Raji (cell line): ENCODE data around the gene NCOA7.

ENCODE experiments used
- POLR2A ChIP-seq: IDR thresholded peaks from 2 replicates; pipeline ENCODE4 v1.6.1; 2011; ENCODE audit warnings: low read depth, low read length, control low read depth; ENCODE audit not compliant: insufficient read depth

NCOA7 gene

GRCh38 chr6:125773387-125774341 is 17.1 kb upstream of the NCOA7 start:
- no peak for TF ChIP-seq POLR2A

GRCh38 chr6:125779924-125780539 is 10.7 kb upstream of the NCOA7 start:
- no peak for TF ChIP-seq POLR2A

- peak; percentile 91 for TF ChIP-seq POLR2A
Measured at GRCh38 chr6:125780540-125781313, 10.0 kb upstream of the NCOA7 start.

GRCh38 chr6:125781314-125781868 is 9.4 kb upstream of the NCOA7 start:
- TF ChIP-seq POLR2A = no peak

GRCh38 chr6:125784365-125784764 is 6.4 kb upstream of the NCOA7 start:
- no peak for TF ChIP-seq POLR2A

GRCh38 chr6:125787791-125788190 is 3.0 kb upstream of the NCOA7 start:
- TF ChIP-seq POLR2A = no peak

- no peak for TF ChIP-seq POLR2A
Measured at GRCh38 chr6:125789167-125789566, 1.6 kb upstream of the NCOA7 start.

GRCh38 chr6:125789576-125790357 is 993 bp upstream of the NCOA7 start:
- TF ChIP-seq POLR2A = no peak

GRCh38 chr6:125791151-125791819 is 525 bp downstream of the NCOA7 start:
- TF ChIP-seq POLR2A = no peak

- no peak for TF ChIP-seq POLR2A
Measured at GRCh38 chr6:125791820-125792165, 1.0 kb downstream of the NCOA7 start.

- no peak for TF ChIP-seq POLR2A
Measured at GRCh38 chr6:125792172-125792571, 1.4 kb downstream of the NCOA7 start.

- TF ChIP-seq POLR2A = no peak
Measured at GRCh38 chr6:125792680-125793079, 1.9 kb downstream of the NCOA7 start.

GRCh38 chr6:125793280-125793679 is 2.5 kb downstream of the NCOA7 start:
- TF ChIP-seq POLR2A = no peak

- TF ChIP-seq POLR2A = no peak
Measured at GRCh38 chr6:125793863-125794262, 3.1 kb downstream of the NCOA7 start.
